ENCODE results near the gene SIAH3. TPM values are rescaled to one million over a fixed set of nuclear protein-coding genes. Genes with fewer than 3 reads are reported as not detected.

Gene SIAH3
- total RNA-seq, 1 donor: 0.54 TPM

DNA sequence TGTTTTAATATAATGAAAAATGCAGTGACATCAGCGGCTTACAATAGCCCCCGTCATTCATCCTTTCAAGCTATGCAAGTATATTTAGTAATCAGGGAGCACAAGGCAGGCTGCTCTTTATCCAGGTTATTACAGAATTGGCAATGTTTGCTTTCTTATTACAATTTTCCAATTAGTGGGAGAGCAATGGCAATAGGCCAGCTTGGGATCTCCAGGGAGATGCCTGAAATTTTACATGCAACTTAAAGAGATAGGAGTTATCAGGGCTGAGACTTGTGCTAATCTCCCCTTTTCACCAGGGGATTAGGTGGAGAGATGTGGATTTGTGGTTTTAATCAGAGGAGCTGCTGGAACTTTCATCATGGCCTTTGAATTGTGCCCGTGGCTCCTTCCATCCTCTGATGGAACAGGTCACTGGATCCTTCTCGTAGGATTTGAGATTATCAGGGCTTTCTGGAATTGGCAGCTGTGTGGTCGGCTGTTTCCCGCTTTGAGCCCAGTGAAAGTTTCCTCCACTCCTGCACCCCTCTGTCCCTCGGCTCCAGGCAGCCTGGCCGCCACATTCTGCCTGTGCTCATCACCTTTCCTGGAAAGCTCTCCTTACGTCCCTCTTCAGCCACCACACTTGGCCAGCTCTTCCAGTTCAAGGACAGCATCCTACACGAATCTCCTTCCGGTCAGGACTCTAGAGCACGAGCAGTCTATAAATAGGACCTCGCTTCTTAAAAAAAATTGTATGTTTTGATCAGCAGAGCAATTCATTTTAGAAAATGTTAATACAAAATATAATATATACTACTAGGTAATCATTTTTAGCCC lies 102.4 kb downstream of the SIAH3 start:
- DNase-seq (ENCODE audit: low read depth in 2 of 3, low spot score in 2 of 3): no peak

DNA sequence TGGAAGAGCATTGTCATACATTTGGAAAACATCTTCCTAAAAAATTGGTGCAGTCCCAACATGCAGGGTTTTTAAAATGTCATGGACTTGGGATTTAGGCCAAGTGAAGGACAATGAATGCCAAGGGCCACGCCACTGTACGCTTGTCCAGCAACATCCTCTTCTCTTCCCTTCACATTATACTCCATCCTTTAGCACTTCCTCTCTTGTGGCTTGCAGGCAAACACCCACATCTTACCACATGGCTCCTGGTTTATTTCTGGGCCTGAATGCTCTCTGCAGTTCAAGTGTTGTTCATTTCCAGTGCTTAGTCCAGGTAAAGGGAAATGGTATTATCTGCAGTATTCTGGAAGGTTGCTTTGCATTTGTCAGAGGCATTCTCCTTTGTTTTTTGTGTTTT lies 104.5 kb downstream of the SIAH3 start:
- peak in 1 of 3 donors; percentile 14 for DNase-seq (ENCODE audit: low read depth in 2 of 3, low spot score in 2 of 3)

GRCh38 chr13:45744979-45745378 lies 106.6 kb downstream of the SIAH3 start:
- DNase-seq (ENCODE audit: low read depth in 2 of 3, low spot score in 2 of 3): no peak

- DNase-seq (ENCODE audit: low read depth in 2 of 3, low spot score in 2 of 3): no peak
These were observed 108.6 kb downstream of the SIAH3 start for GRCh38 chr13:45742985-45743384.

DNA sequence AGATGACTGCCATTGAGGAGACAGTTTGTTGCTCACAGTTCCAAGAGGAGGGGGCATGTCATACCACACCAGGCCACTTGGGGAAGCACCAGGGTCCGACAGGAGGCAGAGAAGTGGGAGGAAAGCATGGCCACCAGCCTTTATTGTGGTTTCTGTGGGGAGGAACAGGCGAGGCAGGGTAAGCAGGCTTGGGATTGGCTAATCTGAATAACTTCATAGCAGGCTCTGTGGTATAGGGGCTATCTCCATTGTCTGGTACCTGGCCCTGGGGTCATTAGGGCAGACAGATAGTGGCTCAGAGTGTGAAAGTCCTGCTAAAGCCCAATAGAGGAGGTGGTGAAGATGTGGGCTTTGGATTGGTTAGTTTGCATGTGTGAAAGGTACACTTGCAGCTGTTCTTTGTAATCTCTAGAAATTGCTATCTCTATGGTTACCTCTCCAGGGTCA lies 114.0 kb downstream of the SIAH3 start:
- DNase-seq (ENCODE audit: low read depth in 2 of 3, low spot score in 2 of 3): no peak

DNA sequence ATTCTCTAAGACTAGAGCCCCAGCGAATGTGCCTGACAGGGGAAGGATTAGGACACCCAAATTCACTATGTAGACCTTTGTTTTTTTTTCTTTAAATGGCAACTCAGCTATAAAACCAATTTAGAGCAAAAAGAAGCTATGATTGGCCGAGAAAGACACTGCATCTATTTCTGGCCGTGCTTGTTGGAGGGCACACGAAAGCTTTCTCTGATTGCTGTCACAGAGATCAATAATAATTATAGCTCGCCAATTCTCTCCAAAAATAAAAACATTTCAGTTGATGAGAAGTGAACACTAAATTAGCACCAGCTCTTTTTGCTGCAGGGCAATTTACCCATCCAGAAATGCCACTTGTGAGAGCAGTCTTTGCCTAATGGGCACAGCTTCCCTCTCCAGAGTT lies 118.2 kb downstream of the SIAH3 start:
- DNase-seq (ENCODE audit: low read depth in 2 of 3, low spot score in 2 of 3): no peak

DNA sequence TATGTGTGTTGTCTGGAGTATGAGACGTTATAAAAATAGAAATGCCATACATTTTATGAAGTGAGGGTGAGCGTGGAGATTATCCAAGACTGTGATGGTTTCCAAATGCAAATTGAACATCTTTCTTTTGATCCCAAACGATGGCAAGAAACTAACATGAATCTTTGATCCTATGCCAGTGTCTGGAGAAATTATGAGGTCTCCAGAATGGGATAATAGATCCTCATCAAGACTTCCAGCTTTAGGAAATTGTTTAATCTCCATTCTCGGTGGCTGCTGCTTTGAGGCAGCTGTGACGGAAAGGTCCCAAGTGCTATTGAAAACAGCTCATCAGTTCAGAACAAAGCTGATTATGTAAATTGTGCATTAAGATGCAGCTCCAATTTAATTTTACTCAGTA lies 118.6 kb downstream of the SIAH3 start:
- DNase-seq (ENCODE audit: low read depth in 2 of 3, low spot score in 2 of 3): no peak

GRCh38 chr13:45731455-45731854 lies 120.1 kb downstream of the SIAH3 start:
- no peak for DNase-seq (ENCODE audit: low read depth in 2 of 3, low spot score in 2 of 3)

DNA sequence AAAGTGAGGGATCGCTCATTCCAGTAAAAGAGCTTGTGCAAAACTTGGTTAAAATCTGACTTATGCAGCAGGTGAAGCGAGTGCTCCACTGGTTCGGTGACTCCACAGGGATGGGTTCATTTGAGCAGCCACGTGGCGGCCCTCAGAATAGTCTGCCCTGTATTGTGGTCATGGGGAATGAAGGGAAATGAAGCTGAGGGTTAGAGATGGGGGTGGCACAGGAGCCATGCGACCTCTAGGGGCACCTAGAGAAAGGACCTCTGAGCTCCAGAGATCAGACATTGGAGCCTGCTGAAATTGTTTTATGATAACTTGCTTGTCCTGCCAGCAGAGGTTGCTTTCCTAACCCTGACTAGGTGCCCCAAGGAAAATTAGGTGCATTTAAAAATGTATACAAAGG lies 122.8 kb downstream of the SIAH3 start:
- DNase-seq (ENCODE audit: low read depth in 2 of 3, low spot score in 2 of 3): peak in 1 of 3 donors; percentile 20

Small RNAs within 50 kb of the gene (small RNA-seq; reads per million reads assigned to genes)
- not detected for gene RF00017

Other genes starting within 250 kb of the SIAH3 start
- gene ERICH6B, start 236.0 kb downstream of the SIAH3 start, total RNA-seq: not detected
- gene CBY2, start 149.4 kb downstream of the SIAH3 start, total RNA-seq: not detected
- gene ZC3H13, start 201.0 kb upstream of the SIAH3 start, total RNA-seq: 6.7 TPM